ENCODE results near the gene TMEM255A. TPM values are rescaled to one million over a fixed set of nuclear protein-coding genes. Genes with fewer than 3 reads are reported as not detected.
"Not testable (repeated sequence)": the region's sequence is repeated elsewhere in the genome, so short reads cannot be mapped to it uniquely, and the experiment has no call there.

Gene TMEM255A
- total and polyA plus RNA-seq, 8 donors, result 0.25 to 2.0 (median 0.65) TPM; not detected in 2

DNA sequence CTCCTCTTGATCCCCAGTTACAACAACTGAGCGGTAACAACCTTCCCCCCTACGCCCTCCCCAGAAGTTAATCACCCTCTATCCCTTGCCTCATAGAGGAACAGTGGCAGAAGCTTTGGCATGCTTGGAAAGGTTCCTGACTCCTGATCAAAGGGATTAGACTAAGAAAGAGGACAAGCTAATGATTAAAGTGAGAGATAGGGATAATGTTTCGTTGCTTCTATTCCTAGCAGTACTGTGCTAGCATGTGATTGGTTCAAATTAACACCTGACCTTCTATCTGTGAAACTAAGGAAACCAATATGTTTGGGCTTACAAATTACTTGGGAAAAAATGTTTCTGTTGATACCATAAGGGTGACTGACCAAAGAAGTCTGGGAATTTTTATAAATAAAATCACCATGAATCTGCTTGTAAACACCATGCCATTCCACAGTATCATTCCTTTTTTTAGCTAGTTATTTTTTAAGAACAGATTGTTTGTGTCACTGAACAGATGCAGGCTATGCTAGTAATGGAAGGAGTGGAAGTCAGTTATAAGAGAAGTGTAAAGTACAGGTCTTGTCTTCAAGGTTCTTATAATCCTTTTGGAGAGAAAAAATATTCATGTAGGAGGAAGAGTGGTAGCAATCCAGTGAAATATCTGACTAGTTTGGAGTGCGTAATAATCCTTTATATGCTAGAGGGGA lies 39.3 kb upstream of the TMEM255A start:
- TF ChIP-seq EP300 (IDR thresholded peaks at IDR 0.05) (no peak), POLR2AphosphoS5 (IDR thresholded peaks at IDR 0.05) (no peak), POLR2A (IDR thresholded peaks at IDR 0.05) (no peak)
- TF ChIP-seq, protein P1, sequence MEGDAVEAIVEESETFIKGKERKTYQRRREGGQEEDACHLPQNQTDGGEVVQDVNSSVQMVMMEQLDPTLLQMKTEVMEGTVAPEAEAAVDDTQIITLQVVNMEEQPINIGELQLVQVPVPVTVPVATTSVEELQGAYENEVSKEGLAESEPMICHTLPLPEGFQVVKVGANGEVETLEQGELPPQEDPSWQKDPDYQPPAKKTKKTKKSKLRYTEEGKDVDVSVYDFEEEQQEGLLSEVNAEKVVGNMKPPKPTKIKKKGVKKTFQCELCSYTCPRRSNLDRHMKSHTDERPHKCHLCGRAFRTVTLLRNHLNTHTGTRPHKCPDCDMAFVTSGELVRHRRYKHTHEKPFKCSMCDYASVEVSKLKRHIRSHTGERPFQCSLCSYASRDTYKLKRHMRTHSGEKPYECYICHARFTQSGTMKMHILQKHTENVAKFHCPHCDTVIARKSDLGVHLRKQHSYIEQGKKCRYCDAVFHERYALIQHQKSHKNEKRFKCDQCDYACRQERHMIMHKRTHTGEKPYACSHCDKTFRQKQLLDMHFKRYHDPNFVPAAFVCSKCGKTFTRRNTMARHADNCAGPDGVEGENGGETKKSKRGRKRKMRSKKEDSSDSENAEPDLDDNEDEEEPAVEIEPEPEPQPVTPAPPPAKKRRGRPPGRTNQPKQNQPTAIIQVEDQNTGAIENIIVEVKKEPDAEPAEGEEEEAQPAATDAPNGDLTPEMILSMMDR (IDR thresholded peaks at IDR 0.05), result no peak
- no peak for DNase-seq
- no peaks in the 10 kb centered on the region for H3K27me3 ChIP-seq
- WGBS, 5 donors, result 56 to 81% (median 72%) methylated on average over 4 of the region's 4 CpGs
- peaks cover 0 to 4% (median 0%) of the 10 kb centered on the region in 4 donors for H3K9me3 ChIP-seq
- no peaks in the 10 kb centered on the region for H3K36me3 ChIP-seq
- intact Hi-C loops (cut with DNase I; ENCODE audit: low total_unique reads), result no loop called here
- H3K27ac ChIP-seq, result no peak overlapping the region
- no peaks in the 10 kb centered on the region for H3K4me1 ChIP-seq
- H3K4me3 ChIP-seq, result no peak overlapping the region

DNA sequence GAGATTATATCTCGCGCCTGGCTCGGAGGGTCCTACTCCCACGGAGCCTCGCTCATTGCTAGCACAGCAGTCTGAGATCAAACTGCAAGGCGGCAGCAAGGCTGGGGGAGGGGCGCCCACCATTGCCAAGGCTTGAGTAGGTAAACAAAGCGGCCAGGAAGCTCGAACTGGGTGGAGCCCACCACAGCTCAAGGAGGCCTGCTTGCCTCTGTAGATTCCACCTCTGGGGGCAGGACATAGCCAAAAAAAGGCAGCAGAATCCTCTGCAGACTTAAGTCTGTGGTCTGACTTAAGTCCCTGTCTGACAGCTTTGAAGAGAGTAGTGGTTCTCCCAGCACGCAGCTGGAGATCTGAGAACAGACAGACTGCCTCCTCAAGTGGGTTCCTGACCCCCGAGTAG lies 33.3 kb upstream of the TMEM255A start:
- H3K27ac ChIP-seq; H3K4me3 ChIP-seq; H3K27me3 ChIP-seq; DNase-seq; H3K4me1 ChIP-seq; H3K36me3 ChIP-seq; intact Hi-C loops (cut with DNase I; ENCODE audit: low total_unique reads): not testable (repeated sequence)
- 73 to 83% (median 74%) methylated on average over 9 to 11 of the region's 11 CpGs for WGBS, 5 donors
- peaks cover 0 to 11% (median 4%) of the 10 kb centered on the region in 4 donors for H3K9me3 ChIP-seq

DNA sequence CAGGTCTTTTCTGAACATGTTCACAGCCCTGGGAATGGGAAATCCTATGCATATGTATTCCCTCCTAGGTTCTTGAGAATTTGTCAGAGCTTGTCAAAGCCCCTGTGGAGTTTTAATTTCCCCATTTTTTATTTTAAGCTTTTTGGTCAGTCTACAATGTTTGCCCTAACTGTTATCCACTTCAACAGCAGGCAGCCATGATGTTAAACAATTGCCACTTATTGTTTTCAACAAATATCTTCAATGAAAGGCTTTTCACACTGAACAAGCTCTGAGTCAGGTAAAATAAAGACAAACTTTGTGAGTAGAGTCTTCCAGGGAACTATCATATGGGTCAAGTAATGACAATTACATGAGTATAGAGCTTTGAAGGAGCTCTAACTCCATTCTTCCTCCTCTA lies 25.6 kb upstream of the TMEM255A start:
- Histone ChIP-seq H3K4me1 (no peaks in the 10 kb centered on the region), H3K36me3 (no peaks in the 10 kb centered on the region), H3K9me3 (peaks cover 0 to 51% (median 28%) of the 10 kb centered on the region in 4 donors), H3K27me3 (no peaks in the 10 kb centered on the region), H3K27ac (no peak overlapping the region), H3K4me3 (no peak overlapping the region)
- intact Hi-C loops (cut with DNase I; ENCODE audit: low total_unique reads), result no loop called here
- DNase-seq, result no peak
- TF ChIP-seq EP300 (IDR thresholded peaks at IDR 0.05) (no peak), POLR2AphosphoS5 (IDR thresholded peaks at IDR 0.05) (no peak), POLR2A (IDR thresholded peaks at IDR 0.05) (no peak)
- TF ChIP-seq, protein P1 (IDR thresholded peaks at IDR 0.05), result no peak

DNA sequence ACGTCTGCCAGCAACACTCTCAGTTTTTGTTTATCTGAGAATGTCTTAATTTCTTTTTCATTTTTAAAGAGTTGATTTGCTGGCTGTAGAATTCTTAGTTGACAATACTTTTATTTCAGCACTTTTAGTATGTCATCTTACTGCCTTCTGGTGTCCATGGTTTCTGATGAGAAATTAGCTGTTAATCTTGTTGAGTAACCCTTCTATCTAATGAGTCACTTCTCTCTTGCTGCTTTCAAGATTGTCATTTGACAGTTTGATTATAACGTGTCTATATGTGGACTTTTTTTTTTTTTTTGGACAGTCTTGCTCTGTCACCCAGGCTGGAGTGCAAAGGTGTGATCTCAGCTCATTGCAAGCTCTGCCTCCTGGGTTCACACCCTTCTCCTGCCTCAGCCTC lies 24.0 kb upstream of the TMEM255A start:
- TF ChIP-seq, protein P1 (IDR thresholded peaks at IDR 0.05), result no peak
- TF ChIP-seq POLR2A (IDR thresholded peaks at IDR 0.05), result no peak
- no peak for TF ChIP-seq EP300 (IDR thresholded peaks at IDR 0.05)
- no peak for TF ChIP-seq POLR2AphosphoS5 (IDR thresholded peaks at IDR 0.05)
- intact Hi-C loops (cut with DNase I; ENCODE audit: low total_unique reads), result no loop called here
- H3K4me1 ChIP-seq, result no peaks in the 10 kb centered on the region
- H3K9me3 ChIP-seq, result peaks cover 0 to 50% (median 26%) of the 10 kb centered on the region in 4 donors
- H3K27me3 ChIP-seq, result no peaks in the 10 kb centered on the region
- H3K4me3 ChIP-seq, result no peak overlapping the region
- H3K27ac ChIP-seq, result no peak overlapping the region
- no peak for DNase-seq
- H3K36me3 ChIP-seq, result no peaks in the 10 kb centered on the region
- 44 to 73% (median 71%) methylated on average over 2 of the region's 2 CpGs for WGBS, 5 donors

DNA sequence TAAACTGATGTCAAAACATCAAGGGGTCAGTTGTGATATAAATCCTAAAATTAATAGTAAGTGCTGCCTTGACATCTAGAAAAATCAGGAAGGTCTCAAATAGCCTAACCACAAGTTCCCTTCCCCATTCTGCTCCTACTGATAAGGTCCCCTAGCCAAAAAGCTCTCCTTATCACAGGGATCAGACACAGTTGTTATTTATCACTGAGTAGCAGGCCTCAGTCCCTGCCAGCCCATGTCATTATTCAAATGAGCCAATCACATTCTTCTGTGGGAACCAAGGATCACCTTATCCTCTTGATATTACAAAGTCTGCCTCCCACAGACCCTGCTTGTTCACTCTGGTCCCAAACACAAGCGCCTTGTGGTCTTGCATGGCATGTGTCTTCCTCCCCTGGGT lies 23.3 kb upstream of the TMEM255A start:
- intact Hi-C loops (cut with DNase I; ENCODE audit: low total_unique reads), result no loop called here
- WGBS, 5 donors, result 38 to 88% (median 71%) methylated on average over 1 of the region's 1 CpG
- H3K4me3 ChIP-seq, result no peak overlapping the region
- H3K4me1 ChIP-seq, result no peaks in the 10 kb centered on the region
- DNase-seq, result no peak
- H3K36me3 ChIP-seq, result no peaks in the 10 kb centered on the region
- no peak for TF ChIP-seq EP300 (IDR thresholded peaks at IDR 0.05)
- no peak for TF ChIP-seq POLR2A (IDR thresholded peaks at IDR 0.05)
- TF ChIP-seq POLR2AphosphoS5 (IDR thresholded peaks at IDR 0.05), result no peak
- TF ChIP-seq, protein P1 (IDR thresholded peaks at IDR 0.05), result no peak
- H3K9me3 ChIP-seq, result peaks cover 0 to 43% (median 25%) of the 10 kb centered on the region in 4 donors
- no peak overlapping the region for H3K27ac ChIP-seq
- H3K27me3 ChIP-seq, result no peaks in the 10 kb centered on the region
